Measurements from ENCODE around the gene MARCO.

MARCO gene

GRCh38 chr2:118936306-118936705 is 5.7 kb upstream of the MARCO start:
- Mint-ChIP-seq H3K27ac (no peak overlapping the region), H3K27me3 (ENCODE audit: low read depth, poor library complexity) (peaks cover 13% of the 10 kb centered on the region), H3K4me3 (no peak overlapping the region), H3K9me3 (peaks cover 7% of the 10 kb centered on the region), H3K36me3 (ENCODE audit: low read depth) (peaks cover 7% of the 10 kb centered on the region), H3K4me1 (no peaks in the 10 kb centered on the region)
- no peak for TF ChIP-seq CTCF (IDR thresholded peaks at IDR 0.05)
- no peak for DNase-seq

GRCh38 chr2:118936936-118937335 is 5.1 kb upstream of the MARCO start:
- Mint-ChIP-seq H3K27ac (no peak overlapping the region), H3K36me3 (ENCODE audit: low read depth) (peaks cover 7% of the 10 kb centered on the region), H3K4me1 (no peaks in the 10 kb centered on the region), H3K9me3 (peaks cover 5% of the 10 kb centered on the region), H3K4me3 (no peak overlapping the region), H3K27me3 (ENCODE audit: low read depth, poor library complexity) (peaks cover 18% of the 10 kb centered on the region)
- TF ChIP-seq CTCF (IDR thresholded peaks at IDR 0.05) = no peak
- no peak for DNase-seq

DNA sequence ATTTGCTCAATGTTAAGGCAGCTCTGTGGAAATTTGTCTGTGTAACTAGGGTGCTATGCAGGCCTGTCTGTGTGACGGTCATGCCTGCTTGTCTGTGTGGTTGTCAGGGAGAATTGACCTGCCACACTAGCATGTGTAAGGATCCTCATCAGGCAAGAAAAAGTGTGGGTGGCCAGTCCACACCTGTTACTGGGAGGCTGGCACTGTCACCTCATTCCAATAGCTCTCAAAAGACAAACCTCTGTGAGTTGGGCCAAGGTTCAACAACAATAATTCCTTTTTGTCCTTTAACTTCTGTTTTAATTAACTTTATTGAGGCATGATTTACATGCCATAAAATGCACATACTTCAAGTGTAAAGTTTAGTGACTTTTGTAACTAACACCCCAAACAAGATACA is 4.2 kb upstream of the MARCO start:
- no peak for DNase-seq
- no peak for TF ChIP-seq CTCF (IDR thresholded peaks at IDR 0.05)
- H3K27me3 Mint-ChIP-seq (ENCODE audit: low read depth, poor library complexity) = peaks cover 18% of the 10 kb centered on the region
- H3K36me3 Mint-ChIP-seq (ENCODE audit: low read depth) = peaks cover 7% of the 10 kb centered on the region
- no peak overlapping the region for H3K4me3 Mint-ChIP-seq
- no peaks in the 10 kb centered on the region for H3K4me1 Mint-ChIP-seq
- H3K27ac Mint-ChIP-seq = no peak overlapping the region
- no peaks in the 10 kb centered on the region for H3K9me3 Mint-ChIP-seq

- no peak for TF ChIP-seq CTCF (IDR thresholded peaks at IDR 0.05)
- Mint-ChIP-seq H3K27ac (no peak overlapping the region), H3K9me3 (no peaks in the 10 kb centered on the region), H3K4me3 (no peak overlapping the region), H3K27me3 (ENCODE audit: low read depth, poor library complexity) (peaks cover 30% of the 10 kb centered on the region), H3K36me3 (ENCODE audit: low read depth) (no peaks in the 10 kb centered on the region), H3K4me1 (no peaks in the 10 kb centered on the region)
- DNase-seq = no peak
These were observed 2.0 kb upstream of the MARCO start for GRCh38 chr2:118939994-118940393.

- peaks cover 35% of the 10 kb centered on the region for H3K27me3 Mint-ChIP-seq (ENCODE audit: low read depth, poor library complexity)
- H3K4me3 Mint-ChIP-seq = no peak overlapping the region
- no peaks in the 10 kb centered on the region for H3K36me3 Mint-ChIP-seq (ENCODE audit: low read depth)
- no peaks in the 10 kb centered on the region for H3K9me3 Mint-ChIP-seq
- H3K27ac Mint-ChIP-seq = no peak overlapping the region
- no peak for TF ChIP-seq CTCF (IDR thresholded peaks at IDR 0.05)
- no peaks in the 10 kb centered on the region for H3K4me1 Mint-ChIP-seq
- no peak for DNase-seq
These were observed 1.4 kb upstream of the MARCO start for GRCh38 chr2:118940486-118941120.

- Mint-ChIP-seq H3K27ac (no peak overlapping the region), H3K4me3 (no peak overlapping the region), H3K9me3 (no peaks in the 10 kb centered on the region), H3K4me1 (no peaks in the 10 kb centered on the region), H3K36me3 (ENCODE audit: low read depth) (no peaks in the 10 kb centered on the region), H3K27me3 (ENCODE audit: low read depth, poor library complexity) (peaks cover 33% of the 10 kb centered on the region)
- no peak for DNase-seq
- no peak for TF ChIP-seq CTCF (IDR thresholded peaks at IDR 0.05)
These were observed 1.3 kb downstream of the MARCO start for GRCh38 chr2:118943286-118943685.
